ENCODE data around the gene MNX1.

The MNX1 gene

DNA sequence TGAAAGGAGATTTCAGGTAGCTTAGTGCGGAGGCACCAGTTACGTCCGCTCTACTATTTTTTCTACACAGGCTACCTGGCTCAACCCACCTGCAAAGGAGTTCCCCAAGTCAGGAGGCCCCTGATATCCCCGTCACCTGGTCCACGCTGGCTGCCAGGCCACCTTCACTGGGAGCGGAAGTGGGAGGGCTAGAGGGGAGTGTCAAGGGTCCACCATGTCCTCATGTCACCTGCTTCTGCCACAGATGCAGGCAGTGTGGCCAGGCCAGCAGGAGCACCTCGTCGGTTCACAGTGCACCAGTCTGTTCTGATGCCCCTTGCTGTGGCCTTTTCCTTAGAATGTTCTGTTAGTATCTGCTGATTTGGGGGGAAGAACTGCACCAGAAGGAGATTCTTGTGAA, 44.1 kb downstream of the MNX1 start:
- no peak for DNase-seq

DNA sequence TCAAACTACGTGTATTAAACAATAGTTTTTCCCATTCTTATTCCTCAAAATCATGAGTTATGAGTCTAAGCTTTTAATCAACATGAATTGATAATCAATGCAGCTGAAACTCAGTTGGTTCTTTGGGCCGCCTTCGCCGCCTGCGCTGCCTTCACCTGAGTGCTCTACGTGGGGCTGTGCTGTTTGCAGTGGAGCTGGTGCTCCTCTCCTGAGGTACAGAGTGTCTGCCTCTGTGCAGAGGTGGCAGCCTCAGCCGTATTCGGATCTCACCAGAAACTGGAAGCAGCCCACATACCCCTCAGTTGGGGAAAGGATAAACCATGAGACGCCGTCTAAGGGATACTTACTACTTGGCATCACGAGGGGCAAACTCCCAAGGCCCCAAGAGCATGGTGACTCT, 45.5 kb downstream of the MNX1 start:
- no peak for DNase-seq

DNA sequence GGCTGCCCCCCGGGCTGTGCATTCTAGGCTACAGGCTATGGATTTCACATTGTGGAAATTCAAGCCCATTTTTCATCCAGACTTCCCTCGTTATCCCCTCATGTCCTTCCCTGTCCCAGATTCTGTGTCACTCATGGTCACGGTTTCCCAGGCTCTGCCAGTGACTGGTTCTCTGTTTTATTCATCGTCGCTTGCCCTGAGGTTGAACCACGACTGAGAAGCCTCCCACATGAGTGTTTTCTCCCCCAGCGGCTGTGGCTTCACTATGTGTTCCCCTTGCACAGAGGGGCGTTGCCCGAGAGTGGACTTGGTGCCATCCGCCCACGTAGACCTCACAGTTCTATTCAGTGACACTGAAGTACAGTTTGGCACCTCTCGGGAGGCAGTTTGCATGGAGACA, 47.0 kb downstream of the MNX1 start:
- no peak for DNase-seq

DNA sequence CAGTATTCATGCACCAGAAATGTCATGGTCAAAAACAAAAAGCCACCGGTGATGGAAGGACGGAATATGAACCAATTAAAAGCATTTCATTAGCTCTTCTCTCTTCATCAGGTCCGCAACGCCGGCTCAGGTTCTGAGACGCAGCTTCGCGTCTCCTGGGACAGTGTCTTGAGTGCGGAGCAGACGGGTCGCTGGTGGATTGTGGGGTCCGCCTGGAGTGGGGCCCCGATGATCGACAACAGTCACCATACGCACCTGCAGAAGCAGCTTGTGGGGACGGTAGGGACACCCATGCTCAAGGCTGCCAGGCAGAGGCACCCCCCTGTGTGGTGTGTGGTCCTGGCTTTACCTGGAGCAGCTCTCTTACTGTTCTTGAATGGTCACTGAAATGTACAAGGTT, 47.6 kb downstream of the MNX1 start:
- DNase-seq: no peak

DNA sequence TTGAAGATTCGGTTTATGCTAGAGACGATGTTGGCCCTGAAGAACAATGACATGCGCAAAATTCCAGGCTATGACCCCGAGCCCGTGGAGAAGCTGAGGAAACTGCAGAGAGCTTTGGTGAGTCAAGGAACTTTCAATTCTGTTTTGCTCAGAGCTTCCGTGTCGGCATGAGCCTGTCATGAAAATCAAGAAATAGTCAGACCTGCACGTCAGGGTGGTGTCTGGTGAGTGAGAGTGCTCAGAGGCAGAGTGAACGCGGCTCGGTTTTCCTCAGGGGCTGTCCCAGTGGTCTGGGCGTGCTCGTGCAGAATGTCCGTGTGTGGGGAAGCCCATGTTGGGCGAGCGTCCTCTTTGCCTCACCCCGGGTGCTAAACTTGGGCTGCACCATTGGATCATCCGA, 48.3 kb downstream of the MNX1 start:
- DNase-seq: no peak

DNA sequence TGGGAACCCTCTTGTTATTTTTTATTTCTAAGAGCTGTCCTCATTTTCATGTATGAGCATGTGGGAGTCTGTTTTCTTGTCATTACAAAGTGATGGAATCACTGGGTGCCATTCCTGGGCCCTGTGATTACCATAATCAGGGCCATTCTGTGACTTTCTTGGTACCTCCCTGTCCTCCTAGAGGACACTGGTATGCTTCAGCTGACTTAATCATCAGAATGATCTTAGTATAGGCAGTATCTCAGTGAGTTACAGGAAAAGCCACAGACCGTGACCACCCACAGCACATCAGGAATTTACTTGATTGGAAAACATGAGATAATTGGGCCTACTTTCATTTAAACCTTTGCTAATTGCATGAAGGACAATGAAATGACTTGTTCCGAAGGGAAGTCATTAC, 53.7 kb downstream of the MNX1 start:
- DNase-seq: no peak

DNA sequence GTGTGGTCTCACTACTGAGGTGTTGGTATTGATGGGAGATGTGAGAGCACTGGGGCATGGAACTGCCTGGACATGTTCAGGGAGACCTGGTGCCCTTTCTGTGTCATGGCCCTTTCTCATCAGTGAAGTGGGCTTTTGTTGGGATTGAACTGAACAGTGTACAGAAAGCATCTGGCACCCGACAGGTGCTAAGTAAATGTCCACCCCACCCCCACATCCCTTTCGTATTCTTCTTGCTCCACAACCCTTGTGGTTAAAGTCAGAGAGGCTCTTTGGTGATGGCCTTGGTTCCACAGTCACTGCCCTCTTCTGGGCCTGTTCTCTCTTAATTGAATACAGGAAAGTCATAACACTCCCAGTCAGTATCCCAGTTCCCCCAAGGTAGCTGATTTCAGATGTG, 55.5 kb downstream of the MNX1 start:
- DNase-seq: no peak
